GM12878 (cell line): ENCODE results near the gene MPRIP. TPM values are rescaled to one million over a fixed set of nuclear protein-coding genes. Genes with fewer than 3 reads are reported as not detected.

ENCODE experiments used
- ATAC-seq: fragments of 200-7000 bp; cut with Tn5 transposase; 3 replicates; pipeline ENCODE4 v1.9.1; 2020; ENCODE audit warnings: mild to moderate bottlenecking, moderate library complexity
- BruUV-seq: library from RNA; stranded (reverse); fragments of 400-500 nt; replicated peaks from 2 replicates; lab custom pipeline; 2021; lab: Mats Ljungman, UMichigan
- CTCF ChIA-PET: fragments of 300-600 bp; sonication (Branson Sonifier 250); formaldehyde crosslinking; extraction: SDS; loops from one replicate; lab custom pipeline; 2021; ENCODE audit warnings: inconsistent platforms; lab: Yijun Ruan, JAX
- POLR2A ChIA-PET: fragments of 350-600 bp; formaldehyde crosslinking; extraction: SDS; loops from one replicate; lab custom pipeline; 2021; ENCODE audit warnings: inconsistent platforms; lab: Charles Lee
- RAD21 ChIA-PET: fragments of 300-600 bp; sonication (Branson Sonifier 250); formaldehyde crosslinking; loops from one replicate; lab custom pipeline; 2023; ENCODE audit warnings: antibody characterized with exemption; ENCODE audit not compliant: unreplicated experiment; lab: Charles Lee
- SMC1A ChIA-PET: fragments of 300-600 bp; sonication (Branson Sonifier 250); formaldehyde crosslinking; loops from one replicate; lab custom pipeline; 2023; ENCODE audit not compliant: unreplicated experiment, uncharacterized antibody; lab: Charles Lee
- DNase-seq: peaks from one replicate; pipeline ENCODE4 v3.0.0-alpha.2; 2011; ENCODE audit warnings: low read depth, low spot score
- FAIRE-seq: peaks from 3 replicates; lab custom pipeline; 2011; peaks lifted over from hg19 to GRCh38; lab: Jason Lieb, UNC
- H2AFZ ChIP-seq: 2 replicates; pipeline ENCODE4 v1.6.0; 2011; ENCODE audit warnings: low read depth, low read length, control low read depth; ENCODE audit not compliant: control insufficient read depth
- H3K27ac ChIP-seq: 2 replicates; pipeline ENCODE4 v1.5.1; 2011; ENCODE audit warnings: control low read depth; ENCODE audit not compliant: control insufficient read depth, insufficient read depth
- H3K27me3 ChIP-seq, 2 experiments: replicated peaks in 1 of 2; 2 replicates each; pipeline versions ENCODE4 v1.6.0 to v1.6.1; 2011; ENCODE audit warnings: low read length in 1 of 2; ENCODE audit not compliant: control insufficient read depth in 2 of 2, insufficient read depth in 2 of 2
- H3K36me3 ChIP-seq, 2 experiments: 2 replicates each; pipeline ENCODE4 v1.5.1; 2011; ENCODE audit warnings: low read length in 1 of 2; ENCODE audit not compliant: control insufficient read depth in 2 of 2, insufficient read depth in 2 of 2
- H3K4me1 ChIP-seq: 2 replicates; pipeline ENCODE4 v1.6.1; 2011; ENCODE audit warnings: mild to moderate bottlenecking, low read length, moderate library complexity, mixed read lengths; ENCODE audit not compliant: control insufficient read depth, insufficient read depth
- H3K4me2 ChIP-seq: 2 replicates; pipeline ENCODE4 v1.6.0; 2011; ENCODE audit warnings: control low read depth; ENCODE audit not compliant: control insufficient read depth, insufficient read depth
- H3K4me3 ChIP-seq: fragments of 200-600 bp; sonication (generic); 2 replicates; pipeline ENCODE4 v1.5.1; 2016
- H3K79me2 ChIP-seq: 2 replicates; pipeline ENCODE4 v1.6.0; 2011; ENCODE audit warnings: low read length; ENCODE audit not compliant: control insufficient read depth, insufficient read depth
- H3K9ac ChIP-seq: 2 replicates; pipeline ENCODE4 v1.8.0; 2011; ENCODE audit warnings: low read length, control low read depth, mixed read lengths; ENCODE audit not compliant: control insufficient read depth, insufficient read depth
- H3K9me3 ChIP-seq: replicated peaks from 3 replicates; pipeline ENCODE4 v1.5.1; 2011; ENCODE audit warnings: mild to moderate bottlenecking, low read length; ENCODE audit not compliant: control insufficient read depth, insufficient read depth
- H4K20me1 ChIP-seq: 2 replicates; pipeline ENCODE4 v1.6.0; 2011; ENCODE audit not compliant: control insufficient read depth, insufficient read depth
- ATF2 ChIP-seq: IDR thresholded peaks from 2 replicates; pipeline ENCODE4 v1.6.1; 2012; ENCODE audit warnings: low read length, inconsistent platforms
- CEBPZ ChIP-seq: fragments of 150-350 bp; IDR thresholded peaks from 2 replicates; pipeline ENCODE4 v1.6.1; 2016; ENCODE audit warnings: low read depth, low read length
- ETV6 ChIP-seq, 2 experiments: fragments of 450-650 bp in 1 of 2; IDR thresholded peaks in 1 of 2; conservative IDR thresholded peaks in 1 of 2; 2 replicates each; pipeline ENCODE4 v1.6.1; 2014; ENCODE audit warnings: antibody characterized with exemption in 1 of 2, borderline replicate concordance in 1 of 2, low read depth in 1 of 2, mild to moderate bottlenecking in 1 of 2, moderate library complexity in 1 of 2
- HDAC2 ChIP-seq: fragments of 200-600 bp; sonication (generic); IDR thresholded peaks from 2 replicates; pipeline ENCODE4 v1.6.1; 2017
- IKZF2 ChIP-seq, 2 experiments: fragments of 450-650 bp; IDR thresholded peaks; 2 replicates each; pipeline ENCODE4 v1.6.1; 2017; ENCODE audit warnings: mild to moderate bottlenecking in 2 of 2, moderate library complexity in 2 of 2
- KDM1A ChIP-seq: fragments of 200-600 bp; sonication (generic); IDR thresholded peaks from 2 replicates; pipeline ENCODE4 v1.6.1; 2016; ENCODE audit warnings: borderline replicate concordance
- MEF2B ChIP-seq: fragments of 450-650 bp; IDR thresholded peaks from 2 replicates; pipeline ENCODE4 v1.6.1; 2018; ENCODE audit warnings: mild to moderate bottlenecking, moderate library complexity; ENCODE audit not compliant: partially characterized antibody, poor library complexity, severe bottlenecking
- MLLT1 ChIP-seq: fragments of 450-650 bp; IDR thresholded peaks from 2 replicates; pipeline ENCODE4 v1.6.1; 2016; ENCODE audit warnings: mild to moderate bottlenecking
- MYC ChIP-seq: IDR thresholded peaks from 2 replicates; pipeline ENCODE4 v1.6.1; 2011; ENCODE audit warnings: mild to moderate bottlenecking, low read length, moderate library complexity, inconsistent platforms; ENCODE audit not compliant: insufficient read depth, insufficient replicate concordance, insufficient read length, severe bottlenecking
- RFX5 ChIP-seq: IDR thresholded peaks from 2 replicates; pipeline ENCODE4 v1.6.1; 2011; ENCODE audit warnings: low read depth, low read length, improper control_type of control experiment
- SMAD5 ChIP-seq: IDR thresholded peaks from 2 replicates; pipeline ENCODE4 v1.6.1; 2016; ENCODE audit warnings: antibody characterized with exemption, low read depth
- WGBS: methylation state at CpG from one replicate; pipeline ENCODE4 v1.1.6; 2016; ENCODE audit warnings: low lambda C conversion rate; ENCODE audit not compliant: insufficient replicate concordance, insufficient coverage; ENCODE audit errors: missing lambda C conversion rate; 5-methylcytosine and 5-hydroxymethylcytosine counted together
- in situ Hi-C: fragments of 300-500 bp; cut with MboI; formaldehyde crosslinking; loops from 9 replicates; pipeline ENCODE4 v1.14.3; 2018; ENCODE audit warnings: mixed read lengths
- intact Hi-C: fragments of 100-400 bp; cut with micrococcal nuclease; formaldehyde crosslinking; loops from one replicate; pipeline ENCODE4 v1.14.2; 2022; ENCODE audit not compliant: unreplicated experiment
- polyA plus RNA-seq, 11 experiments: library from polyadenylated mRNA; depleted of rRNA in 4 of 11; unstranded in 6 of 11; stranded (reverse) in 5 of 11; fragments of >200 nt; fragmentation: Nextera tagmentation in 4 of 11; fragmentation: Illumina TruSeq in 1 of 11; extraction: Ambion mirVana in 4 of 11; extraction: Trizol in 1 of 11; gene quantifications; 1 replicate in 1 of 11; 2 replicates in 10 of 11; pipeline versions ENCODE4 v1.2.1 to v1.2.3, GENCODE V29; 2011 to 2016; ENCODE audit warnings: inconsistent platforms in 2 of 11, missing spikeins in 2 of 11, low read depth in 1 of 11
- total RNA-seq, 4 experiments: library from RNA; depleted of rRNA in 3 of 4; stranded (reverse); fragments of >200 nt in 3 of 4; fragmentation: Illumina TruSeq in 1 of 4; extraction: Trizol in 1 of 4; gene quantifications; 2 replicates each; pipeline versions ENCODE4 v1.2.1 to v1.2.3, GENCODE V29; 2013 to 2021

Gene MPRIP
- total and polyA plus RNA-seq, 10 of the 15 experiments (the other 5 are each of a cell fraction or from before 2014, with no cell fraction given) = 16.5 to 168 (median 71.7) TPM

- Histone ChIP-seq H3K27me3 (no peaks in the 10 kb centered on the region), H4K20me1 (peaks cover 4% of the 10 kb centered on the region; the same call in 1 of the 2 replicates), H3K27ac (no peak overlapping the region), H2AFZ (no peak overlapping the region), H3K4me3 (no peak overlapping the region), H3K4me1 (peaks cover 31% of the 10 kb centered on the region), H3K36me3 (peaks cover 0 to 2% of the 10 kb centered on the region in 2 experiments; a peak in 1 of 4 replicates), H3K9ac (no peak overlapping the region), H3K79me2 (peaks cover 36% of the 10 kb centered on the region), H3K9me3 (no peaks in the 10 kb centered on the region; the same call in 2 of the 3 replicates), H3K4me2 (no peak overlapping the region)
- intact Hi-C loops = no loop called here
- WGBS = 57% methylated on average over 3 of the region's 3 CpGs
- in situ Hi-C loops = no loop called here
- POLR2A ChIA-PET = no interaction called here
- ATAC-seq (no peak), DNase-seq (no peak), FAIRE-seq (no peak)
- SMC1A ChIA-PET = no interaction called here
- no TSS peak for BruUV-seq
- TF ChIP-seq IKZF2 (IDR thresholded peaks at IDR 0.05) = no peak
- TF ChIP-seq CEBPZ = no peak
- no peak for TF ChIP-seq MLLT1
- TF ChIP-seq ETV6 (conservative IDR thresholded peaks at IDR 0.05 in 1 of 2, IDR thresholded peaks at IDR 0.05 in 1 of 2; ENCODE audit: borderline replicate concordance in 1 of 2, low read depth in 1 of 2) = no peak
- TF ChIP-seq ATF2 = no peak
- no peak for TF ChIP-seq SMAD5
- no peak for TF ChIP-seq MYC
- TF ChIP-seq KDM1A = no peak
- no peak for TF ChIP-seq MEF2B
- TF ChIP-seq HDAC2 = no peak
- no peak for TF ChIP-seq RFX5
- CTCF ChIA-PET = interaction anchor here (1.5 kb wide), 1 partner anchor 10 kb away, joined by 4 read pairs; no protein-coding TSS in a partner anchor
- RAD21 ChIA-PET = no interaction called here
These were observed 75.7 kb downstream of the MPRIP start for GRCh38 chr17:17117923-17118322.
